HG02970 (cell line): Measurements from ENCODE around the gene EVC.

ENCODE experiments used
- ATAC-seq: cut with Tn5 transposase; IDR thresholded peaks from one replicate; pipeline ENCODE4 v1.9.1; 2021; ENCODE audit warnings: mild to moderate bottlenecking, moderate library complexity, moderate number of reproducible peaks; ENCODE audit not compliant: unreplicated experiment, low FRiP score

The EVC gene

GRCh38 chr4:5783486-5783885, 72.5 kb downstream of the EVC start:
- no peak for ATAC-seq

- ATAC-seq: no peak
Observed at GRCh38 chr4:5784021-5784420, 73.0 kb downstream of the EVC start.

DNA sequence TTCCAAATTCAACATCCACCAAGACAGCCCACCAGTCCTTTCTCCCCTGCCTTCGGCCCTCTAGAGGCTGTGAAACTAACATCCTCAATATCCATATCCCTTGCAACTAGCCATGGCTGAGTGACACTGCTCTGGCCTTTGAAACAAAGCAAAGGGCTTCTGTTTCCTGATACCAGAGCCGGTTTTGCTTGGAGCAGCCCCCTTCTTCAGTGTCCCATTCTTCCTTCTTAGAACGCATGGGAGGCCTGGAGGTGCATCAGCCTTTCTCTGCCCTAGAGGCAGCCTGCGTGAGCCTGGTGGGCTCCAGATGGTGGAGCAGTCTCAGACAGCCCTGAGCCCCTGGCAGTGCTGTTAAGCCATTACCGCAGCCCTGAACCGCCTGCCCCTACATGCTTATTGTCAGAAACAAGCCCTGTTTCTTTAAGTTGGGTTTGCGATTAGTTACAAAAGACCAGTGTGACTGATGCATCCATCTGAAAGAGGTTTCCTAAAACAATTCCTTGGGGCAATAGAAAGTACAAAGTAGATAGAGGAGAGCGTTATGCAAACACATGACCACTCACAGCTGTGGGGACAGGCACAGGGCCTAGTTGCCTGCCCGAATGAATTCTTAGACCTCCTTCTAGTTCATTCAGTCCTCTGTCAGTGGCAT, 74.1 kb downstream of the EVC start:
- ATAC-seq: no peak

DNA sequence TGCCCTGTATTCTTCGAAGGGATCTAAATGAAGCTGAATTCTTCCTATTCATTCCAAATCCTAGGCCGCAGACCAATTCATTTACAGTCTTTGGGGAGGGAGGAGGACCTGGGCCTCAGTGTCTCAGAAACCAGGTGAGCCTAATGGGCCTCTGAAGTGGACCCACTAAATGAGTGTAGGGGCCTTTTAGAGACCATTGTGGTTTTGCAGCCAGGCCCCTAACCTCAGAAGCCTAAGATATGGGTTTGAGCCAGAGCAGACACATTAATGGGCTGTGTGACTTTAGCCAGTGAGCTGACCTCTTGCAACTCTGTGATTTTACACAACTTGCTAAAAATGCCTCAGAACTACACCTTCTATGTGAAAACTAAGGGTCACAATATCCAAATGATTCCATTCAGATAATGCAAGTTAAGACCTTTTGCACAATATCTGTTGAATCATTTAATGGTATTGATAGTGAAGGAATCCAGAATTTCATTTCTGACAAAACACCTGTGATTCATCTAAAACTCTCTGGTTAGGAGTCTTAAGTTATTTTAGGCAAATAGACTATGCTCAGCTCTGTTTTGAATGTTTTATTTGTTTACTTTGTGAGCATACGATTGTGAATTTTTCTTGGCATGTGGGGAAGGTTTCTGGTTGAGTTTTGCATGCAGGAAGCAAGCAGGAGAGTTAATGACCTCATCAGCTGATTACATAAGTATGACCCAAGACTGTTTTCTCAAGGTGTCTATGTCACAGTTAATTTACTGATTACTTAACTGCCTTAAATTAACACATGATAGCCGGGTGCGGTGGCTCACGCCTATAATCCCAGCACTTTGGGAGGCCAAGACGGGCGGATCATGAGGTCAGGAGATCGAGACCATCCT, 75.0 kb downstream of the EVC start:
- no peak for ATAC-seq

DNA sequence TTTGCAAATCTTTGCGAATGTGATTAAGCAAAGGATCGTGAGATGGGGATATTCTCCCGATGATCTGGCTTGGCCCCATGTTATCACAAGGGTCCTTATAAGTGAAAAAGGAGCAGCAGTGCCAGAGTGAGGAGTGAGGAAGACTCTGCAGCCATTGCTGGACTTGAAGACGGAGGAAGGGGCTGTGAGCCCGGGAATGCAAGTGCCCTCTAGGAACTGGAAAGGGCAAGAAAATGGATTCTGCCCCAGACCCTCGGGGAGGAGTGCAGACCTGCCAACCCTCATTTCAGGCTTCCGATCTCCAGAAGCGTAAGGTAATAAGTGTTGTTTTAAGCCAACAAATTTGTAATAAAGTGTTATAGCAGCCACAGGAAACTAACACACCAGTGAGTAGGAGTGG, 76.3 kb downstream of the EVC start:
- no peak for ATAC-seq

DNA sequence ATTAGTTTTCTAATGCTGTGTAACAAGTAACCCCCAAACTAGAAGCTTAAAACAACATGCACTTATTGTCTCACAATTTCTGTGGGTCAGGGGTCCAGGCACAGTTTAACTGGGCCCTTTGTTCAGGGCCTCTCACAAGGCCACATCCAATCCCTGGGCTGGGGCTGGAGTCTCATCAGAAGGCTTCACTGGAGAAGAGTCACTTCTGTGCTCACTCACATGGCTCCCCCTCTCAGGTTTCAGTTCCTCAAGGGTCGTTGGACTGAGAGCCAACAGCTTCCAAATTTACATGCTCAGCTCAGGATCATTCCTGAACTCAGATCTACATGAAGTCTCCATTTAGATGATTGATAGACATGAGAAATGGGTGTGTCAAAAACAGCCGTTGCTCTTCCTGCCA, 77.1 kb downstream of the EVC start:
- ATAC-seq: no peak

DNA sequence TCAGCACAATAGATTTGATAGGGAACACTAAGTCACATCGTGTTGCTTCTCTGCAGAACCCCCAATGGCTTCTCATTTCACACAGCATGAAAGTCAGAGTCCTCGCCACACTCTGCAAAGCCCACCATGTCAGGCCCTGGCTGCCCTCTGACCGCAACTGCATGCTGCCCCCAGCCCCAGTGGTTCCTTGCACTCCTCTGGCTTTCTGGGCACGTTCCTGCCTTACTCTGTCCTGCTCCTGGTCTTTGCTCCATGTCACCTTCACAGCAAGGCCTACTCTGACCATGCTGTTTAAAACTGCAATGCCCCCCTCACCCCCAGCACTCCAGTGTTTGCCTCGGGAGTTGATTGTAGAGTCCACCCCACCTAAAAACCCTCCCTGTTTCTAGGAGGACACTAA, 78.1 kb downstream of the EVC start:
- no peak for ATAC-seq

- no peak for ATAC-seq
Observed at GRCh38 chr4:5790546-5790857, 79.5 kb downstream of the EVC start.

DNA sequence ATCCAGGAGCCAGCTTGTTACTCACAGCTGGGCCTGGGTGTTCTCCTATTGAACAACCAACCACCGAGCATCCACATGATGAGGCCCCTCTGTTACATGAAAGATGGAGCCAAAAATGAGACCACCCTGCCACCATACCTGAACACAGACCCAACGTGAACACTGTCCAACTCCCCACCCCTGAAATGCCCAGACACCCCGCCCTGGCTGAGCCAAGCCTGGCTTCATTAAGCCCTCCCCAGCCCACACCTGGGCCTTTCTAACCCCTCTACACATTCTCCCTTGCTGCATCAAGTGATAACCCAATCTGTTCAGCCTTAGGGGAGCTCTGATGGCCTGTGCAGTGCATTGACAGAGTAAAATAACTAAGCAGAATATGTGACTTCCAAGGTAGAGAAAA, 80.7 kb downstream of the EVC start:
- ATAC-seq: no peak

DNA sequence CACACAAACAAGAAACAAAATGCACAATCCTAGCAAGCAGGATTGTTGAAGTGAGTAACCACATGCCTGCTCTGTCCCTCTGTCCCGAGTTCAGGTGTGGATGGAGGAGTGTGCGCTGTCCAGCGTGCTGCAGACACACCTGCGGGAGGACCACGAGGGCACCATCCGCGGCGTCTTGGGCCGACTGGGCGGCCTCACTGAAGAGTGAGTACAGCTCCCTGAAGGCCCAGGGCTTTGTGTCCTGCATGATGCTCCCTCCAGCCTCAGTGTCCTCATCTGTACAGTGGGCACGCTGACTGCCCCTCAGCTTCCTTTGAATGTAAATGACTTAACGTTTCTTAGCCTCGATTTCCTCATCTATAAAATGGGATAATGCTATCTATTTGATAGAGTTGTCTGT, 82.5 kb downstream of the EVC start:
- no peak for ATAC-seq

DNA sequence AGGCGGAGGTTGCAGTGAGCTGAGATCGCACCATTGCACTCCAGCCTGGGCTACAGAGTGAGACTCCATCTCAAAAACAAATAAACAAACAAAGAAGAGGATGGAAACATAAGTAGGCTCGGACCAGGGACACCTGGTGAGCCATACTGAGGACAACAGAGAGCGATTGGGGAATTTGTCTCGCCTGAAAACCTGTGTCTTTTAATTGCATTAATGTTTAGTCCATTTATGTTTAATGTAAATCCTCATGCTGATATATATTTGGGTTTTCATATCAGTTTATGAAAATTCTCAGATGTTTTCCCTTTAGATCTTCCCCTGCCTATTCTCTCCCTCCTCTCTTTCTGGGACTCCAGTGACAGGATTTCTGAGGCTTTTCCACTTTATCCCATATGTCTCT, 84.6 kb downstream of the EVC start:
- no peak for ATAC-seq

- ATAC-seq: no peak
Observed at GRCh38 chr4:5796976-5797375, 86.0 kb downstream of the EVC start.

GRCh38 chr4:5797866-5798265, 86.9 kb downstream of the EVC start:
- no peak for ATAC-seq

- ATAC-seq: no peak
Observed at GRCh38 chr4:5798462-5798861, 87.5 kb downstream of the EVC start.

DNA sequence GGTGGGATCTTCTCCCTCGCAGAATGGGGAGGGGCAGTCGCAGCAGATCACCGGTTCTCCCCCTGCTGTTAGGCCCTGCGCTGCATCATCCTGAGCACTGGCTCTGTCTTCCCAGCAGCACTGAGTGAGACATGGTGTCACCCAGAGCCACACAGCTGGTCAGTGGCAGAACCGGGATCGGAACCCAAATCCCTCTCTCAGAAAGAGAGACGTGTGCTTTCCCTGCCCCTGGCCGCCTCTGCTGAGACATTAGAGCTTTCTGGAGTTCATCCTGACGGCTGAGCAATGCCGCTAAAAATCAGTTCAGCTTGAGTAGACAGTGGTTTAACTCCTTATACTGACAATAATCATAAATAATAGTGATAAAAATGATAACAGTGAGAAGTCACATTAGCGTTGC, 87.9 kb downstream of the EVC start:
- no peak for ATAC-seq

DNA sequence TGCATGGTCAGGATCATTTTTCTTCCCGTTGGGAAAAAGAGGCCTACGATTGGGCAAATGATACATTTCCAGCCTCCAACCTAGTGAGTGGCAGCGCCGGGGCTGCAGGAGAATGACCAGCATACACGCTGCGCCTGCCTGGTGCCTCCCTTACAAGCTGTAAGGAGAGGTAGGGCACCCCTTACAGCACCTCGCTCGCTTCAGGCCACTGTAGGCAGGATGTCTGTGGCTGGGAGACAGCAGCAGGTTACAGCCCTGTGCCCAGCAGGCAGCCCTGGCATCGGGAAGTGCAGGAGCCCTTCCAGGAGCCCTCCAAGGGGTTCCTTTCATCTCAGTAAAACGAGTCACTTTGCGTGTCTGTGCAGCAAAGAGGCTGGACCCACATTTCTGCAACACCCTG, 88.4 kb downstream of the EVC start:
- no peak for ATAC-seq

DNA sequence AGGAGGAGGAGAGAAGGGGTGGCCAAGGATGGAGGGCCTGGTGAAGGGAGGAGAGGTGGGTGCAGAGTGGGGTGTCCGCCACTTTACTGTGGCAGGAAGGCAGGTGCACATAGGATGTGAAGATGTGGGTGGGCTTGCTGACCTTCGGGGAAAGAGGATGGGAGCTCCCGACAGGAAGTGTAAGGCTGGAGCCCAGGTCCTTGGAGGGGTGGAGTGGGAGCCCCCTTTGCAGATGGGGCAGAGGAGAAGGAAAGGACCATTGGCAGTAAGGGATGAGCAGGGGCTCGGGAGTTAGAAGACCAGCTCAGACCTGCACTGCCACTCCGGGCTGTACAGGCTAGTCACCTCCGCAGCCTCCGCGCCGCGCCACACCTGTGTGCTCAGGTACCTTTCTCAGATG, 89.5 kb downstream of the EVC start:
- ATAC-seq: no peak

DNA sequence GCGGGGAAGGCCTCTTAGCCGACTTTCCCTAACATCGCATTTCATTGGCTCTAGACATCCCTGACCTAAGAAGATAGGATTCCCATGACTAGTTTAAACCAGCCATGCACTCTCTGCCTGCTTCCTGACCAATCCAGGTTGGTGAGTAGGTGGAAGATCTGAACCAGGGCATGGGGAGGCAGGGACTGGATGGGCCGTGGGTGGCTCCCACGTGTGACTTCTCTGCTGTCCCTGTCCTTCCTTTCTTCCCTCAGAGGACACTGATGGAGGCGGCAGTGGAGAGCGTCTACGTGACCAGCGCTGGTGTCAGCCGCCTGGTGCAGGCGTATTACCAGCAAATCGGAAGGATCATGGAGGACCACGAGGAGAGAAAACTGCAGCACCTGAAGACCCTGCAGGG, 90.7 kb downstream of the EVC start:
- no peak for ATAC-seq

GRCh38 chr4:5802565-5802964, 91.6 kb downstream of the EVC start:
- ATAC-seq: no peak

DNA sequence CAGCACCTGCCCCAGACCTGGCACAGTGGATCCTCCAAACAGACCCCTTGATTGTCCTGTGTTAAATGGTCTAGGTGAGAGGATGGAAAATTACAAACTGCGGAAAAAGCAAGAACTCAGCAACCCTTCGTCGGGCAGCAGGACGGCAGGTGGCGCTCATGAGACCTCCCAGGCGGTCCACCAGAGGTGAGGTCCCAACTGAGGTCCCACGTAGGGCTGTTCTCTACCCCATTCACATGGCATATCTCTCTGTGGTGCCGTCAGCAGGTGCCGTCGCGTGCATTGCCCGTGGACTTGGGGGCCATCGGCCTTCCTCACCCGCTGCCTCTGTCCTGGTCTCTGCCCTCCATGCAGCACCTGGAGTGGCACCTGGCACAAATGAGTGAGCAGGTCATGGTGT, 93.7 kb downstream of the EVC start:
- no peak for ATAC-seq

GRCh38 chr4:5805270-5805669, 94.3 kb downstream of the EVC start:
- no peak for ATAC-seq

DNA sequence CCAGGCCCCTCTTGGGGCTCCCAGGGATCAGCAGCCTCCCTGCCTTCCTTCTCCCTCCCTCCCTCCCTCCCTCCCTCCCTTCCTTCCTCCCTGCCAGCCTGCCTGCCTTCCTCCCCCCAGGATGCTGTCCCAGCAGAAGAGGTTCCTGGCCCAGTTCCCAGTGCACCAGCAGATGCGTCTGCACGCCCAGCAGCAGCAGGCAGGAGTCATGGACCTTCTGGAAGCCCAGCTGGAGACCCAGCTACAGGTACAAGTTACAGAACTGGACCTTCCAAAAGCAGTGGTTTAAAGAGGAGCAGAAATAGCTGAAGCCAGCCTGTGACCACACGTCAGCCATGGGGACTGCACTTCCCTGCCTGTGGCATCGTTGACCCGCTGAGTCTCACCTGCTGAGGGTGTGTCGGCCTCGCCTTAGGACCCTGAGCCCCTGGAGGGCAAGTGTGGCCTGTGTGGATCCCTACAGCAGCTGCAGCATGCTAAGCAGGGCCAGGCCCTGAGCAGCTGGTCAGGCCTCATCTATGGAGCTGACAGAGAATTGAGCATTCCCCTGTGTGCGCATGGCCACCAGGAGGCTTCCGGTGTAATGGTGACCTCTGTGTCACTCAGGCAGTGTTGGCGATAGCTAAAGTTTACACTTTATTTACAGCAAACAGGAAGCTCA, 97.2 kb downstream of the EVC start:
- no peak for ATAC-seq
